HUES48 (cell line): Measurements from ENCODE around the gene POU2AF3.

ENCODE experiments used
- H3K27ac ChIP-seq: one replicate; pipeline ENCODE4 v1.7.0; 2013; ENCODE audit warnings: low read depth, low read length, inconsistent platforms
- H3K27me3 ChIP-seq: 2 replicates; pipeline ENCODE4 v1.6.1; 2013; ENCODE audit warnings: mild to moderate bottlenecking, low read length; ENCODE audit not compliant: control insufficient read depth, insufficient read depth
- H3K36me3 ChIP-seq: 2 replicates; pipeline ENCODE4 v1.6.1; 2013; ENCODE audit warnings: low read length; ENCODE audit not compliant: control insufficient read depth, insufficient read depth
- H3K4me1 ChIP-seq: 2 replicates; pipeline ENCODE4 v1.6.1; 2013; ENCODE audit warnings: mild to moderate bottlenecking, low read length; ENCODE audit not compliant: control insufficient read depth, insufficient read depth
- H3K4me3 ChIP-seq: 2 replicates; pipeline ENCODE4 v1.5.1; 2013; ENCODE audit warnings: mild to moderate bottlenecking, low read depth, low read length
- H3K9ac ChIP-seq: 2 replicates; pipeline ENCODE4 v1.6.1; 2013; ENCODE audit warnings: mild to moderate bottlenecking, low read depth, low read length, moderate library complexity
- H3K9me3 ChIP-seq: 2 replicates; pipeline ENCODE4 v1.6.1; 2013; ENCODE audit warnings: low read length; ENCODE audit not compliant: control insufficient read depth, insufficient read depth

Gene POU2AF3

GRCh38 chr11:111329306-111330204 lies 31.2 kb downstream of the POU2AF3 start:
- no peak overlapping the region for H3K4me3 ChIP-seq
- no peaks in the 10 kb centered on the region for H3K27me3 ChIP-seq
- H3K4me1 ChIP-seq: no peaks in the 10 kb centered on the region
- H3K36me3 ChIP-seq: no peaks in the 10 kb centered on the region
- H3K9ac ChIP-seq: no peak overlapping the region
- no peaks in the 10 kb centered on the region for H3K9me3 ChIP-seq
- no peak overlapping the region for H3K27ac ChIP-seq

GRCh38 chr11:111330234-111330893 lies 32.0 kb downstream of the POU2AF3 start:
- no peaks in the 10 kb centered on the region for H3K27me3 ChIP-seq
- no peaks in the 10 kb centered on the region for H3K9me3 ChIP-seq
- no peak overlapping the region for H3K9ac ChIP-seq
- no peak overlapping the region for H3K27ac ChIP-seq
- 0 out of 2 replicates have a peak, but pooled peaks cover 4% of the 10 kb centered on the region for H3K4me1 ChIP-seq
- H3K4me3 ChIP-seq: no peak overlapping the region
- no peaks in the 10 kb centered on the region for H3K36me3 ChIP-seq

DNA sequence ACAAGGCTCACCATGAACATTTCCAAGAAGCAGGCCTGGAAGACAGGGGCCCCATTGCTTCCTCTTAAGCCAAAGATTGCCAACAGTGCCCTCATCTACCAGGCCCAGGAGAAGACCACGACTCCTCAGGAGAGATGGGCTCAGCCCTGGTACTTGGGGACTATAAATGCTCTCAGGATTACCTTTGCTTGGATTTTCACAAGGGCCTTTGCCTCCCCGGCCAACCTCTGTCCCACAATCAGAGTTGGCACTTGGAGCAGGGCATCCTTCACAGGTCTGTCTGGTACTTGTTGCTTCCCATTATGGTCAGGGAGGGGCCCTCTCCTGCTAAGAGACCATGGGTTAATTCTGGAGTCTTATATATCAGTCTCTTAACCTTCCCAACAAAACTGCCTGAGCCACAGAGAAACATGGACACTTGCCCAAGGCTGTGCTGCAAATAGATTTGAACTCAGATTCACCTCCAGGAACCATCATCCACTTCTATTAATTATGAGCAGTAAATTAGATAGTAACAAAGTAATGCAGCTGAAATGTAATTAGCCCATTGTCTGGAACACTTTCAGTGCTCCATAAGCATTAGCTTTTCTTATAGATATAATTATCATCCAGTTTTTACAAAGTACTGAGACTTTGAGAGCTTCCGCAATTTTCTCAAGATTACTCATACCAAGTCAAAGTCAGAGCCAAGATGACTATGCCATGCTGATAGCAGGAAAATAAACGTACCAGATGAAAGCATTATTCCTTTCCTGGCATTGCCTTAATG lies 33.5 kb downstream of the POU2AF3 start:
- Histone ChIP-seq H3K27me3 (no peaks in the 10 kb centered on the region), H3K9me3 (no peaks in the 10 kb centered on the region), H3K4me3 (no peak overlapping the region), H3K4me1 (peaks cover 18% of the 10 kb centered on the region), H3K27ac (no peak overlapping the region), H3K36me3 (no peaks in the 10 kb centered on the region), H3K9ac (no peak overlapping the region)

DNA sequence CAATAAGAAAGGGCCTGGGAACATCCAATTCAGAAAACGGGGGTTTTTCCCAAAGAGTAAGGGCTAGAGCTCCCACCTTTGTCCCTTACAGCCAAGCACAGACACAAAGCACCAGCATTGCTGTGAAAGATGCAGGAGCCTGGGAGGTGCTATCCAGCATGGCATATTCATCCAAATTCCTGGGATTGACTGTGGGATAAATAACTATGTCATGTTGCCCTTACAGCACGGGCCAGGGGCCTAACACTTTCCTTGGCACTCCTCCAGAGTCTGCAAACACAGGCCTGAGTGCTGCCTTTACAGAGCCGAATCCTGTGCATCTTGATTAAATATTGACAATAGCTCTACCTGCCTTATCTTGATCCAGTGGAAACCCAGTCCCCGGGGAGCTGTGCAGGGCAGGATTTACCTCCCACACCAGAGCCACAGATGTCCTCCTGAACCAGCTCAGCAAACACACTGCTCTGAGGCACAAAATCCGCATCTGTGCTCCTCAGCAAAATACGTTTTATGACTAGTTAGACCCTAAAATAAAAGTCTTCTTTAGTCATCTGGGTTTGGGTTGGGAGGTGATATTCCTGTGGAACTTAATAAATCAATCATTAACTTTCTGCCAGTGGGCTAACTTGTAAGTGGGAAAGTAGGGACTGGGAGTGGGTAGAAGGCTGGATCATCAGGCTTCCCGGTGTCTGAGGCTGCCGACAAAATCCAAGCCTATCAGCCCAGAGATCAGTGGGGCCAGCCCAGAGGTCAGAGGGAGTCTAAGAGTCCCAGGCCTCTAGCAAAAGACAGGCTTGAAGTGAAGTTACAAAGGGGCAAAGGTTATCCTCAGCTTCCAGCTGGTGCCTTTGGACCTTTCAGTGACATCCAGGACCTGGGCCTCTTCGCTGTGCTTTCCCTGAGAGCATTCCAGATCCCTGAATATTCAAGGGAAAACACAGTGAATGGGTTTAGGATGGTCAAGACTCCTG lies 36.5 kb downstream of the POU2AF3 start:
- no peak overlapping the region for H3K9ac ChIP-seq
- H3K4me3 ChIP-seq: no peak overlapping the region
- no peak overlapping the region for H3K27ac ChIP-seq
- no peaks in the 10 kb centered on the region for H3K36me3 ChIP-seq
- 0 out of 2 replicates have a peak, but pooled peaks cover 6% of the 10 kb centered on the region for H3K9me3 ChIP-seq
- H3K27me3 ChIP-seq: no peaks in the 10 kb centered on the region
- peaks cover 20% of the 10 kb centered on the region for H3K4me1 ChIP-seq

- no peaks in the 10 kb centered on the region for H3K27me3 ChIP-seq
- no peak overlapping the region for H3K27ac ChIP-seq
- H3K9ac ChIP-seq: no peak overlapping the region
- H3K36me3 ChIP-seq: no peaks in the 10 kb centered on the region
- 0 out of 2 replicates have a peak, but pooled peaks cover 9% of the 10 kb centered on the region for H3K9me3 ChIP-seq
- H3K4me3 ChIP-seq: no peak overlapping the region
- peaks cover 20% of the 10 kb centered on the region for H3K4me1 ChIP-seq
Measured at GRCh38 chr11:111335549-111335948, 37.2 kb downstream of the POU2AF3 start.

DNA sequence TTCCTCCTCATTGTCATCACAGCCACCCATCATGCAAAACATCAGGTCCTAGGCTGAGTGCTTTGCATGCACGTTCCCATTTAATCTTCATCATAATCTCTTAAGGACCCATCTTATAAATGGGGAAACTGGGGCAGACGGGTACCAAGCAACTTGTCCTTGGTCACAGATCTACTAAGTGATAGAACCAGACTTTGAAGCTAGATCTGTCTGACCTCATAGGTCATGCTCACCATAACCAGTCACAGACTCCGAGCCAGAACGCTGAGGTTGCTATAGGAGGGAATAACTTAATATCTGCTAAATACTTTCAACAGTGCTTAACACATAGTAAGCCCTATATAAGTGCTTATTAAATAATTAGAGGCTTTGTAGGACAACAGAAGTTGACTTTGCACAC lies 37.7 kb downstream of the POU2AF3 start:
- H3K4me1 ChIP-seq: peaks cover 20% of the 10 kb centered on the region
- no peak overlapping the region for H3K27ac ChIP-seq
- H3K36me3 ChIP-seq: no peaks in the 10 kb centered on the region
- H3K4me3 ChIP-seq: no peak overlapping the region
- H3K9ac ChIP-seq: no peak overlapping the region
- H3K27me3 ChIP-seq: no peaks in the 10 kb centered on the region
- H3K9me3 ChIP-seq: 0 out of 2 replicates have a peak, but pooled peaks cover 9% of the 10 kb centered on the region

GRCh38 chr11:111336582-111337256 lies 38.4 kb downstream of the POU2AF3 start:
- Histone ChIP-seq H3K36me3 (no peaks in the 10 kb centered on the region), H3K27ac (no peak overlapping the region), H3K9ac (no peak overlapping the region), H3K4me1 (peaks cover 20% of the 10 kb centered on the region), H3K4me3 (no peak overlapping the region), H3K9me3 (0 out of 2 replicates have a peak, but pooled peaks cover 9% of the 10 kb centered on the region), H3K27me3 (no peaks in the 10 kb centered on the region)

DNA sequence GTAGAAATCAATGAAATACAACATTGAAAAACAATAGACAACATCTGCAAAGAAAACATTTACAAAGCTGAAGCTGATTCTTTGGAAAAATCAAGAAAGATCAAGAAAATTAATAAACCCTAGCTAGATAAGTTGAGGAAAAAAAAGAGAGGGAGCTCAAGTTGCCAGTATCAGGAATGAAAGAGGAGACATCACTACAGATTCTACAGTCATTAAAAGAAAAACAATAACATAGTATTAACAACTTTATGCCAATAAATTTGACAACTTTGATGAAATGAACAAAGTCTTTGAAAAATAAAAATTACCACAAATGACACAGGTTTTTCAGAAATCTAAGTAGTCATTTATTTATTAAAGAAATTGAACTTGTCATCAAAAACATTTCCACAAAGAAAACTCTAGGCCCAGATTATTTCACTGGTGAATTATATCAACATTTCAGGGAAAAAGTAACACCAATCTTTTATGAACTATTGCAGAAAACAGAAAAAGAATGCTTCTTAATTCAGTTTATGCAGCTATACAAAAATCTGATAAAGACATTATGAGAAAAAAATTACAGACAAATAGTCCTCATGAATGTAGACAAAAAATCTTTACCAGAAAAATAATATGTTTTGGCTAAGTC lies 41.5 kb downstream of the POU2AF3 start:
- Histone ChIP-seq H3K4me1 (peaks cover 20% of the 10 kb centered on the region), H3K27ac (no peak overlapping the region), H3K36me3 (no peaks in the 10 kb centered on the region), H3K9ac (no peak overlapping the region), H3K9me3 (0 out of 2 replicates have a peak, but pooled peaks cover 9% of the 10 kb centered on the region), H3K4me3 (no peak overlapping the region), H3K27me3 (no peaks in the 10 kb centered on the region)

GRCh38 chr11:111342329-111342728 lies 44.0 kb downstream of the POU2AF3 start:
- no peaks in the 10 kb centered on the region for H3K27me3 ChIP-seq
- H3K9me3 ChIP-seq: 0 out of 2 replicates have a peak, but pooled peaks cover 9% of the 10 kb centered on the region
- no peak overlapping the region for H3K27ac ChIP-seq
- no peak overlapping the region for H3K9ac ChIP-seq
- no peak overlapping the region for H3K4me3 ChIP-seq
- H3K36me3 ChIP-seq: no peaks in the 10 kb centered on the region
- no peaks in the 10 kb centered on the region for H3K4me1 ChIP-seq
